Measurements from ENCODE around the gene PCDHGC4.

The PCDHGC4 gene

DNA sequence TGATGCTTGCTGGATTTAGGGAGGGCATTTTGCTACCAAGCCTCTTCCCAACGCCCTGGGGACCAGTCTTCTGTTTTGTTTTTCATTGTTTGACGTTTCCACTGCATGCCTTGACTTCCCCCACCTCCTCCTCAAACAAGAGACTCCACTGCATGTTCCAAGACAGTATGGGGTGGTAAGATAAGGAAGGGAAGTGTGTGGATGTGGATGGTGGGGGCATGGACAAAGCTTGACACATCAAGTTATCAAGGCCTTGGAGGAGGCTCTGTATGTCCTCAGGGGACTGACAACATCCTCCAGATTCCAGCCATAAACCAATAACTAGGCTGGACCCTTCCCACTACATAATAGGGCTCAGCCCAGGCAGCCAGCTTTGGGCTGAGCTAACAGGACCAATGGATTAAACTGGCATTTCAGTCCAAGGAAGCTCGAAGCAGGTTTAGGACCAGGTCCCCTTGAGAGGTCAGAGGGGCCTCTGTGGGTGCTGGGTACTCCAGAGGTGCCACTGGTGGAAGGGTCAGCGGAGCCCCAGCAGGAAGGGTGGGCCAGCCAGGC, 27.0 kb downstream of the PCDHGC4 start:
- peak overlapping the region in 1 of 2 donors; percentile 75 for H3K4me3 ChIP-seq (ENCODE audit: low read length in 2 of 2)
- H3K9ac ChIP-seq (ENCODE audit: low read depth in 1 of 2, low read length in 2 of 2): no peak overlapping the region
- peaks cover 4 to 20% of the 10 kb centered on the region in 2 donors for H3K36me3 ChIP-seq (ENCODE audit: control insufficient read depth in 2 of 2, insufficient read depth in 2 of 2, low read length in 2 of 2)
- H3K27ac ChIP-seq (ENCODE audit: low read depth in 2 of 2, low read length in 2 of 2): peak overlapping the region in 1 of 2 donors; percentile 68
- peaks cover 6 to 30% of the 10 kb centered on the region in 2 donors for H3K4me1 ChIP-seq (ENCODE audit: control insufficient read depth in 2 of 2, insufficient read depth in 2 of 2, low read length in 2 of 2)
- H3K27me3 ChIP-seq (ENCODE audit: control insufficient read depth in 2 of 2, insufficient read depth in 2 of 2, low read length in 2 of 2): no peaks in the 10 kb centered on the region
- no peaks in the 10 kb centered on the region for H3K9me3 ChIP-seq (ENCODE audit: control insufficient read depth in 2 of 2, low read length in 2 of 2)

DNA sequence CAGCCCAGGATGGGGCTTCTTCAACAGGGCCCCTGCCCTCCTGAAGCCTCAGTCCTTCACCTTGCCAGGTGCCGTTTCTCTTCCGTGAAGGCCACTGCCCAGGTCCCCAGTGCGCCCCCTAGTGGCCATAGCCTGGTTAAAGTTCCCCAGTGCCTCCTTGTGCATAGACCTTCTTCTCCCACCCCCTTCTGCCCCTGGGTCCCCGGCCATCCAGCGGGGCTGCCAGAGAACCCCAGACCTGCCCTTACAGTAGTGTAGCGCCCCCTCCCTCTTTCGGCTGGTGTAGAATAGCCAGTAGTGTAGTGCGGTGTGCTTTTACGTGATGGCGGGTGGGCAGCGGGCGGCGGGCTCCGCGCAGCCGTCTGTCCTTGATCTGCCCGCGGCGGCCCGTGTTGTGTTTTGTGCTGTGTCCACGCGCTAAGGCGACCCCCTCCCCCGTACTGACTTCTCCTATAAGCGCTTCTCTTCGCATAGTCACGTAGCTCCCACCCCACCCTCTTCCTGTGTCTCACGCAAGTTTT, 27.6 kb downstream of the PCDHGC4 start:
- H3K9ac ChIP-seq (ENCODE audit: low read depth in 1 of 2, low read length in 2 of 2): peak overlapping the region; percentile 32 to 37
- H3K36me3 ChIP-seq (ENCODE audit: control insufficient read depth in 2 of 2, insufficient read depth in 2 of 2, low read length in 2 of 2): peaks cover 10 to 22% of the 10 kb centered on the region in 2 donors
- peaks cover 6 to 27% of the 10 kb centered on the region in 2 donors for H3K4me1 ChIP-seq (ENCODE audit: control insufficient read depth in 2 of 2, insufficient read depth in 2 of 2, low read length in 2 of 2)
- H3K9me3 ChIP-seq (ENCODE audit: control insufficient read depth in 2 of 2, low read length in 2 of 2): no peaks in the 10 kb centered on the region
- no peaks in the 10 kb centered on the region for H3K27me3 ChIP-seq (ENCODE audit: control insufficient read depth in 2 of 2, insufficient read depth in 2 of 2, low read length in 2 of 2)
- peak overlapping the region; percentile 5 to 68 for H3K27ac ChIP-seq (ENCODE audit: low read depth in 2 of 2, low read length in 2 of 2)
- peak overlapping the region; percentile 59 to 75 for H3K4me3 ChIP-seq (ENCODE audit: low read length in 2 of 2)

DNA sequence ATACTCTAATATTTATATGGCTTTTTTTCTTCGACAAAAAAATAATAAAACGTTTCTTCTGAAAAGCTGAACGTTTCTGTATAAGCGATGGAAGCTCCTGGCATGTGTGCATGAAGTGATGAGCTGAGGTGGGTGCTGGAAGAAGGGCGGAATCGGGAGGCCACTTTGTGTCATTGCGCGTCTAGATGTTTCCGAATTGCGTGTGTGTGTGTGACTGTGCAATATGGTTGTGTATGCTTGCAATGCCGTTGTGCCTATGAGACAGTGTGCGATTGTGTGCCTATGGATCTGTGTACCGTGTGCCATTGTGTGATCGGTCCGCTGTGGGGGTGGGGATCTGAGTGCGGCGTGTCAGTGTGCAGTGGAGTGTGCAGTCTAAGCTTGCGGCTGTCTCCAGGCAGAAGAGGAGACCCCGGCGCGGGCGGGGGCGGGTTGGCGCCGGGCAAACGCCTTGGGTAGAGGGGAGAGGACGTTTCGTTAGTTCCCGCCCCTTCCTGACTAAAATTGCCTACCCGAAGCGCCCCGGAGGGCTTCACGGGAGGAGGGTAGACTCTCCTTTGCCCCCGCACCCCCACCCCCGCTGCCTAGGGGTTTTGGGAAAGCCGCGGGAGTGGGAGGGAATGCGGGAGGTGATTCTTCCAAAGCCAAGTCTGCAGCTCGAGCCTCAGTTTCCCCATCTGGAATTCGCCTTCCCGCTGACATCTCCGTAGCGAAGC, 28.2 kb downstream of the PCDHGC4 start:
- peaks cover 11 to 27% of the 10 kb centered on the region in 2 donors for H3K36me3 ChIP-seq (ENCODE audit: control insufficient read depth in 2 of 2, insufficient read depth in 2 of 2, low read length in 2 of 2)
- no peaks in the 10 kb centered on the region for H3K9me3 ChIP-seq (ENCODE audit: control insufficient read depth in 2 of 2, low read length in 2 of 2)
- peak overlapping the region; percentile 47 to 61 for H3K9ac ChIP-seq (ENCODE audit: low read depth in 1 of 2, low read length in 2 of 2)
- peak overlapping the region; percentile 47 to 68 for H3K27ac ChIP-seq (ENCODE audit: low read depth in 2 of 2, low read length in 2 of 2)
- peaks cover 6 to 23% of the 10 kb centered on the region in 2 donors for H3K4me1 ChIP-seq (ENCODE audit: control insufficient read depth in 2 of 2, insufficient read depth in 2 of 2, low read length in 2 of 2)
- no peaks in the 10 kb centered on the region for H3K27me3 ChIP-seq (ENCODE audit: control insufficient read depth in 2 of 2, insufficient read depth in 2 of 2, low read length in 2 of 2)
- peak overlapping the region; percentile 59 to 75 for H3K4me3 ChIP-seq (ENCODE audit: low read length in 2 of 2)

DNA sequence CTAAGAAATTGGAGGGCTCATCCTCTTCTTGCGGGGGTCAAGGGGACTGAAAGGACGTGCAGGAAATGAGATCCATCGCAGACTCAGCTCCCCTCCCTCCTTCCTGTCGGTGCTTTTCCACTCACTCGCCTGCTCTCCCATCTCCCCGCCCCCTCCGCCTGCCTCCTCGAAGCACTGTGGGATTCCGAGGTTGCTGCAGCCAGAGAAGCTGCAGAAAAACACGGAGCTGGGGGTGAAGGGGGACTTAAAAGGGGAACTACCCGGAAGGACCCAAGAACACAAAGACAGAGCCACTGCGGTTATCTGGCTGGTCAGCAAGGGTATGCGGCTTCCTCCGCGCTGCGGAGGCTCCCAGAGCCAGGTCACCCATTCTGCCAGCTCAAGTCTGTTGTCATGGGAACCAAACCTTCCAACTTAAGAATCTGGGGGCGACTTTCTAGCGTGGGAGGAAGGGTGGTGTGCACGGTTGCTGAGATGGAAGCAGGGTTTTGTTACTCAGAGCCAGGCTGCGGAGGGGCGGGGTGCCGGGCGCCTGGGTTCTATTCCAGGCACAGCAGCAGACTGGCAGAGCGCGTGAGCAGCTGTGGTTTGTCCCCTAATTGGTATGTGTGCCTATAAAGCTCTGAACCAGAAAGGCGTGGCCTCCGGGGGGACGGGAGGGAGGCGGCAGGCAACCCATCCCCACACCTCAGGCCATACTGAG, 28.9 kb downstream of the PCDHGC4 start:
- Histone ChIP-seq H3K27ac (ENCODE audit: low read depth in 2 of 2, low read length in 2 of 2) (peak overlapping the region; percentile 47 to 68), H3K27me3 (ENCODE audit: control insufficient read depth in 2 of 2, insufficient read depth in 2 of 2, low read length in 2 of 2) (no peaks in the 10 kb centered on the region), H3K9me3 (ENCODE audit: control insufficient read depth in 2 of 2, low read length in 2 of 2) (no peaks in the 10 kb centered on the region), H3K36me3 (ENCODE audit: control insufficient read depth in 2 of 2, insufficient read depth in 2 of 2, low read length in 2 of 2) (peaks cover 14 to 31% of the 10 kb centered on the region in 2 donors), H3K9ac (ENCODE audit: low read depth in 1 of 2, low read length in 2 of 2) (peak overlapping the region; percentile 47 to 61), H3K4me1 (ENCODE audit: control insufficient read depth in 2 of 2, insufficient read depth in 2 of 2, low read length in 2 of 2) (peaks cover 6 to 22% of the 10 kb centered on the region in 2 donors), H3K4me3 (ENCODE audit: low read length in 2 of 2) (peak overlapping the region; percentile 59 to 75)

DNA sequence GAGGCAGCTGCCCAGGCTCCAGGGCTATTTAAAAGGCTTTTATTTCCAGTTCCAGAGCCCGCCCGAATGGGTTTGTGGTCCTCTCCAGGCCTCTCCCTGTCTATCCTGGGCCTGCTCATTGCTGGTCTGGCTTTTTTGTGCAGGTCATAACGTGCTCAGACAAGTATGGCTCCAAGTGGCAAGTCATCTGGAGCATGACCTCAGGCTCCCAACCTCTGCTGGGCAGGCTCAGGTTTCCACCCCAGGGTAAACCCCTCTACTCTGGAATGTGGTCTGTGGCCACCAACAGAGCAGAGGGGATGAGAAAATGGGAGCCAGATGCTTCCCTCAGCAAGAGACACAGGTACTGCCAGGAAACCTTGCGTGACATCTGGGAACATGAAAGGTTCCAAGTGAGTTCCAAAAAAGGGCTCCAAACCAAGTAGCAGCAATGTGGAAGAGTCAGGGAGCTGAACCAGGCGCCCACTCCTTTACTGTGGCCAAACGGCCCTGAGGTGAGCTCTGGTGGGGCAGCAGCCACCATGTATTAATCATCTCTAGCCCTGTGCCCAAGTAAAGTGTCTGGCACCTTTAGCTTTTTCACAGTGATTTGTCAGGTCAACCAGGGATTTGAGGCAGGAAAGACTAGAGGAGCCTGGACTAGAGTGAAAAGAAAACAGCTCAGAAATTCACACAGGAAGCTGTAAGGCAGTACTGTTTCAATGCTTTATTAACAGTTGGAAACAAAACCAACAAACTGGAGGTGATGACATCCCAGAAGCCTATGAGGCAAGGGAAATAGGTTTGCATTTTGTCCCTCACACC, 29.7 kb downstream of the PCDHGC4 start:
- H3K9ac ChIP-seq (ENCODE audit: low read depth in 1 of 2, low read length in 2 of 2): no peak overlapping the region
- no peaks in the 10 kb centered on the region for H3K9me3 ChIP-seq (ENCODE audit: control insufficient read depth in 2 of 2, low read length in 2 of 2)
- peaks cover 20 to 32% of the 10 kb centered on the region in 2 donors for H3K36me3 ChIP-seq (ENCODE audit: control insufficient read depth in 2 of 2, insufficient read depth in 2 of 2, low read length in 2 of 2)
- peak overlapping the region in 1 of 2 donors; percentile 68 for H3K27ac ChIP-seq (ENCODE audit: low read depth in 2 of 2, low read length in 2 of 2)
- peak overlapping the region in 1 of 2 donors; percentile 75 for H3K4me3 ChIP-seq (ENCODE audit: low read length in 2 of 2)
- no peaks in the 10 kb centered on the region for H3K27me3 ChIP-seq (ENCODE audit: control insufficient read depth in 2 of 2, insufficient read depth in 2 of 2, low read length in 2 of 2)
- H3K4me1 ChIP-seq (ENCODE audit: control insufficient read depth in 2 of 2, insufficient read depth in 2 of 2, low read length in 2 of 2): peaks cover 6 to 17% of the 10 kb centered on the region in 2 donors

DNA sequence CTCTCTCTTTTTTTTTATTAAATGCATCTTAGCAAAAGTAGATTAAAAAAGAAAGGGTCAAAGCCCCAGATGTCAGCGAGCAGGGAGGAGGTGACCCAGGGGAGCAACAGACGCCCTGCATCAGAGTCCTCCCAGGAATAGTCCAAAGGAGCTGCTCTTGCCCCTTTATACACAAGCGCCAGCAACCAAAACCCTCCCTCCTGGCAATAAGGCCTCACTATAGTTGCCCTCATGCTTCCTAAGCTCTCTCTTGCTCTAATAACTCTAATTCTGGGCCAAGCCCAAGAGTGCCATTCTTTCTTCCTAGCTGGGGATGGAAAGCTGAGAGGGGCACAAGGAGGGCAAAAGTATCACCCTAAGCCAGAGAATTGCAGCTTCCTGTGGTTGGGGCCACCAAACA, 30.3 kb downstream of the PCDHGC4 start:
- Histone ChIP-seq H3K27me3 (ENCODE audit: control insufficient read depth in 2 of 2, insufficient read depth in 2 of 2, low read length in 2 of 2) (no peaks in the 10 kb centered on the region), H3K4me3 (ENCODE audit: low read length in 2 of 2) (no peak overlapping the region), H3K9ac (ENCODE audit: low read depth in 1 of 2, low read length in 2 of 2) (no peak overlapping the region), H3K9me3 (ENCODE audit: control insufficient read depth in 2 of 2, low read length in 2 of 2) (no peaks in the 10 kb centered on the region), H3K36me3 (ENCODE audit: control insufficient read depth in 2 of 2, insufficient read depth in 2 of 2, low read length in 2 of 2) (peaks cover 20 to 34% of the 10 kb centered on the region in 2 donors), H3K27ac (ENCODE audit: low read depth in 2 of 2, low read length in 2 of 2) (no peak overlapping the region), H3K4me1 (ENCODE audit: control insufficient read depth in 2 of 2, insufficient read depth in 2 of 2, low read length in 2 of 2) (peaks cover 6 to 15% of the 10 kb centered on the region in 2 donors)

DNA sequence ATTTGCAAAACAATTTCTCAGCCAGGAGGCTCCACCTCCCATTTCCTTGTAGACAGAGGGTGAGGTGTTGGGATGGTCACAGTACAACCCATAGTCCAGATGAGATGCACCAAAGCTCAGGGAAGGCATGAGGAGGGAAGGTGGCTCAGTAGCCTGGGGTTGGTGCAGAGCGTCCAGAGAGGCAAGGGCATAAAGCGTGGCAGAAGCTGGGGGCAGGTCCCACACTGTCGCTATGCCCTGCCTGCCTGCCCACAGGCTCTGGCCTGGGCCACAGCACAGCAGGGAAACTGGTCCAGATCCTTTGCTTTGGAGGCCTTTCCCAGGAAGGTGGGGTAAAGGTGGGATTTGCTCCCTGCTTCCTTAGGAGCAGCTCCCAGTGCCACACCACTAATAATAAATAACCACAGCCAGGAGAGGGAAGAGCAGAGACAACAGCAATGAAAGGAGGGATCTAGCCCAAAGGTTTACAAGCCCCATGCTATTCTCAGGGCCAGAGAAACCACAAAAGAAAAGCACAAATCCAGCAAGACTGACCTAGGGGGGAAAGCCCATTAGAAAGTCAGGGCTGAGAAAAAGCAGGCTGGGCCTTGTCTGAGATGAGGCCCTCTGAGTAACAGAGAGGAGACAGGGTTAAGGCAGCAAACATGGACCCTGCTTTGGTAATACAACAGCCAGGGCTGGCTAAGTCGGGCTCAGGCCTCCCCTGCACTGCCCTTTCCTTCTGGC, 31.3 kb downstream of the PCDHGC4 start:
- Histone ChIP-seq H3K4me3 (ENCODE audit: low read length in 2 of 2) (no peak overlapping the region), H3K27ac (ENCODE audit: low read depth in 2 of 2, low read length in 2 of 2) (no peak overlapping the region), H3K4me1 (ENCODE audit: control insufficient read depth in 2 of 2, insufficient read depth in 2 of 2, low read length in 2 of 2) (peaks cover 12 to 15% of the 10 kb centered on the region in 2 donors), H3K36me3 (ENCODE audit: control insufficient read depth in 2 of 2, insufficient read depth in 2 of 2, low read length in 2 of 2) (peaks cover 20 to 36% of the 10 kb centered on the region in 2 donors), H3K9me3 (ENCODE audit: control insufficient read depth in 2 of 2, low read length in 2 of 2) (no peaks in the 10 kb centered on the region), H3K9ac (ENCODE audit: low read depth in 1 of 2, low read length in 2 of 2) (no peak overlapping the region), H3K27me3 (ENCODE audit: control insufficient read depth in 2 of 2, insufficient read depth in 2 of 2, low read length in 2 of 2) (no peaks in the 10 kb centered on the region)

DNA sequence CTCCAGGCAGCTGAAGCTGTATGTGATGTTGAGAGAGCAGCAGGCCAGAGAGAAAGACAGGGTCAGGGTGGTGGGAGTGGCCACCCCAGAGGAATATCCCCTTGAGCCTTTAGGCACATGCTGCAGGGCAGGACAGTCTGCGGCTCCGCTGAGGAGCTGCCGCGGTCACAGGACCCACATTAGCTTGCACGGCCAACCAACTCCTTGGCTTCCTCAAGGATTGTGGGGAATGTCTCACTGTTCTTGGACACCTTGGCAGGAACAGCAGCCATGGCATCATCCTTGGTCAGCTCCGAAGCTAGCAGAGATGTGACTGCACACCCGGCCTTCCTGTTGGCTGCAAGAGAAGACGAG, 31.8 kb downstream of the PCDHGC4 start:
- H3K27ac ChIP-seq (ENCODE audit: low read depth in 2 of 2, low read length in 2 of 2): no peak overlapping the region
- no peaks in the 10 kb centered on the region for H3K9me3 ChIP-seq (ENCODE audit: control insufficient read depth in 2 of 2, low read length in 2 of 2)
- peaks cover 15 to 17% of the 10 kb centered on the region in 2 donors for H3K4me1 ChIP-seq (ENCODE audit: control insufficient read depth in 2 of 2, insufficient read depth in 2 of 2, low read length in 2 of 2)
- H3K9ac ChIP-seq (ENCODE audit: low read depth in 1 of 2, low read length in 2 of 2): no peak overlapping the region
- peaks cover 20 to 33% of the 10 kb centered on the region in 2 donors for H3K36me3 ChIP-seq (ENCODE audit: control insufficient read depth in 2 of 2, insufficient read depth in 2 of 2, low read length in 2 of 2)
- no peak overlapping the region for H3K4me3 ChIP-seq (ENCODE audit: low read length in 2 of 2)
- no peaks in the 10 kb centered on the region for H3K27me3 ChIP-seq (ENCODE audit: control insufficient read depth in 2 of 2, insufficient read depth in 2 of 2, low read length in 2 of 2)

DNA sequence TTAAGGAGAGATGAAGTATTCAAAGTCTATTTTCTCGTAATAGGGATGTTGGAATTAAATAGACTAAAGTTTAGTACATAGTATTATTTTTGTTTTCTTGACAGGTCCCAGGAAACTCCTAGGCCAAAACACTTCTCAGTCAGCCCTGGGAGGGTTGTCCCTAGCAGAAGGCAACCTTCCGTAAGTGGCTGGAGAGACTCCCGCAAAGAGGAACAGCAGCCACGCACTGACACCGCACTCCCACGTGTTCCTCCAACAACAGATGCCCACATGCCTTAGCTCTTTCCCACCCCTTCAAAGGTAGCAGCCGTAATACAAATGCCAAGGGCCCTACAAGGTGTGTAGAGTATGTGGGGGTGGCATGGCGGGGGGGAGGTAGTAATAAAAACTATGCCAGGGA, 32.5 kb downstream of the PCDHGC4 start:
- Histone ChIP-seq H3K27ac (ENCODE audit: low read depth in 2 of 2, low read length in 2 of 2) (peak overlapping the region; percentile 2 to 11), H3K4me1 (ENCODE audit: control insufficient read depth in 2 of 2, insufficient read depth in 2 of 2, low read length in 2 of 2) (peaks cover 21% of the 10 kb centered on the region in 2 donors), H3K27me3 (ENCODE audit: control insufficient read depth in 2 of 2, insufficient read depth in 2 of 2, low read length in 2 of 2) (no peaks in the 10 kb centered on the region)

More for the DNA sequence above, 32.5 kb downstream of the PCDHGC4 start:
- Histone ChIP-seq H3K9ac (ENCODE audit: low read depth in 1 of 2, low read length in 2 of 2) (no peak overlapping the region), H3K36me3 (ENCODE audit: control insufficient read depth in 2 of 2, insufficient read depth in 2 of 2, low read length in 2 of 2) (peaks cover 20 to 40% of the 10 kb centered on the region in 2 donors), H3K9me3 (ENCODE audit: control insufficient read depth in 2 of 2, low read length in 2 of 2) (no peaks in the 10 kb centered on the region), H3K4me3 (ENCODE audit: low read length in 2 of 2) (no peak overlapping the region)

All from mucosa of rectum (tissue), 2 donors.